GM06990 (cell line): ENCODE measurements around the gene CD40LG.

ENCODE experiments used
- DNase-seq: peaks from one replicate; pipeline ENCODE4 v3.0.0-alpha.2; 2011; ENCODE audit not compliant: insufficient read length; ENCODE audit errors: extremely low read depth
- H3K27me3 ChIP-seq: replicated peaks from 2 replicates; pipeline ENCODE4 v1.6.0; 2011; ENCODE audit warnings: low read length; ENCODE audit not compliant: control insufficient read depth, insufficient read depth
- H3K36me3 ChIP-seq: 2 replicates; pipeline ENCODE4 v1.5.1; 2011; ENCODE audit warnings: low read length; ENCODE audit not compliant: control insufficient read depth, insufficient read depth
- H3K4me3 ChIP-seq: replicated peaks from 2 replicates; pipeline ENCODE4 v1.5.1; 2011; ENCODE audit warnings: low read depth, mild to moderate bottlenecking, control low read depth, low read length
- TF ChIP-seq, protein P1 (sequence below): IDR thresholded peaks from 2 replicates; pipeline ENCODE4 v1.5.1; 2011; ENCODE audit warnings: low read length, control low read depth, mild to moderate bottlenecking, inconsistent platforms; ENCODE audit not compliant: insufficient read depth, poor library complexity, severe bottlenecking

CD40LG gene

DNA sequence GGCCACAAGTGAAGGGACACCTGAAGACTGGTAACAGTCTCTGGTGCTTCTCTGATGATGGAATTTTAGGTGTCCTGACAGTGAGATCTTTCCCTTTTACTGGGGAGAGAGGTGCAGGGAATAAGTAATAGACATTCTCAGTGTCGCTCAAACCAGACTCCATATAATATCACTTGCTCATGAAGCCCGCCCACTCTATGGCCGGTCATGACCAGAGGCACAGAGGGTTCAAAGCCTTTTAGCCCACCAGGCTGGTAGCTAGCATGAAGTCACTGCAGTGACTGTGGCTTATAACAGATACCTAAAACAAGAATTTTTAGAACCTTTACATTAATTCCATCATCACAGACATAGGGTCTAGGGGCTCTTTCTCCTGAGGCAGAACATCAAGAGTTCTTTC, 2.9 kb downstream of the CD40LG start:
- TF ChIP-seq, protein P1, sequence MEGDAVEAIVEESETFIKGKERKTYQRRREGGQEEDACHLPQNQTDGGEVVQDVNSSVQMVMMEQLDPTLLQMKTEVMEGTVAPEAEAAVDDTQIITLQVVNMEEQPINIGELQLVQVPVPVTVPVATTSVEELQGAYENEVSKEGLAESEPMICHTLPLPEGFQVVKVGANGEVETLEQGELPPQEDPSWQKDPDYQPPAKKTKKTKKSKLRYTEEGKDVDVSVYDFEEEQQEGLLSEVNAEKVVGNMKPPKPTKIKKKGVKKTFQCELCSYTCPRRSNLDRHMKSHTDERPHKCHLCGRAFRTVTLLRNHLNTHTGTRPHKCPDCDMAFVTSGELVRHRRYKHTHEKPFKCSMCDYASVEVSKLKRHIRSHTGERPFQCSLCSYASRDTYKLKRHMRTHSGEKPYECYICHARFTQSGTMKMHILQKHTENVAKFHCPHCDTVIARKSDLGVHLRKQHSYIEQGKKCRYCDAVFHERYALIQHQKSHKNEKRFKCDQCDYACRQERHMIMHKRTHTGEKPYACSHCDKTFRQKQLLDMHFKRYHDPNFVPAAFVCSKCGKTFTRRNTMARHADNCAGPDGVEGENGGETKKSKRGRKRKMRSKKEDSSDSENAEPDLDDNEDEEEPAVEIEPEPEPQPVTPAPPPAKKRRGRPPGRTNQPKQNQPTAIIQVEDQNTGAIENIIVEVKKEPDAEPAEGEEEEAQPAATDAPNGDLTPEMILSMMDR: no peak
- no peaks in the 10 kb centered on the region for H3K36me3 ChIP-seq
- no peak for DNase-seq
- no peaks in the 10 kb centered on the region for H3K27me3 ChIP-seq
- H3K4me3 ChIP-seq: no peak overlapping the region

- H3K36me3 ChIP-seq: no peaks in the 10 kb centered on the region
- TF ChIP-seq, protein P1: no peak
- H3K4me3 ChIP-seq: no peak overlapping the region
- no peaks in the 10 kb centered on the region for H3K27me3 ChIP-seq
- DNase-seq: no peak
These were observed 5.1 kb downstream of the CD40LG start for GRCh38 chrX:136652822-136653723.

DNA sequence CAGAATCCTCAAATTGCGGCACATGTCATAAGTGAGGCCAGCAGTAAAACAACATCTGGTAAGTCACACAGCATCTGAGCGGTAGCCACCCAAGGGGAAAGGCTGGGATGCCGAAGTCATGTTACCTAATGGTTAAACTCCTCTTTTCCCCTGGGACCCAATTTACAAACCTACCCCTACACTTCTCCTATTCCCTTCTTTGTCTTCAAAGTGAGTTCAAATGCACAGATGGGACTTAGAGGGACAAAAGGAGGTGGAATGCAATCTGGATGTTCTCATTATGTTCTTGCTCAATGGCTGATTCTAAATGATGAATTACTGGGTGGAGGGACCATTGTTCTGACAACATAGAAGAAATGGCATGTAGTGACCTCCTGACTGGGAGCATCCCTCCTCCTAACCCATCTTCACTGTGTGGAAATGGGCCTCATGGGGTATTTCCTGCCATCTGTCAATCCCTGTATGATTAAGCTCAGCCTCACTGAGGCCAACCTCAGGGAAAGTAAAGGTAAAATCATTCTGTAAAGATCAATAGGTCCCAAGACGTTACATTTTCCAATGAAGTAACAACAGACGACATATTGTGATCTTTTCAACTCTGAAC, 8.5 kb downstream of the CD40LG start:
- Histone ChIP-seq H3K36me3 (no peaks in the 10 kb centered on the region), H3K4me3 (no peak overlapping the region), H3K27me3 (no peaks in the 10 kb centered on the region)
- TF ChIP-seq, protein P1: no peak
- DNase-seq: no peak

GRCh38 chrX:136658151-136658550, 10.2 kb downstream of the CD40LG start:
- no peak overlapping the region; the same call in 1 of the 2 replicates for H3K4me3 ChIP-seq
- no peaks in the 10 kb centered on the region for H3K36me3 ChIP-seq
- TF ChIP-seq, protein P1: no peak
- no peak for DNase-seq
- no peaks in the 10 kb centered on the region for H3K27me3 ChIP-seq

GRCh38 chrX:136659174-136659573, 11.2 kb downstream of the CD40LG start:
- Histone ChIP-seq H3K27me3 (no peaks in the 10 kb centered on the region), H3K4me3 (no peak overlapping the region), H3K36me3 (no peaks in the 10 kb centered on the region)
- TF ChIP-seq, protein P1: no peak
- DNase-seq: no peak
